Measurements from ENCODE around the gene PYM1. TPM values are rescaled to one million over a fixed set of nuclear protein-coding genes. Genes with fewer than 3 reads are reported as not detected.
A peak's percentile ranks its signal among the peaks of the same experiment; 100 is the strongest.

PYM1 gene
- total and polyA plus RNA-seq, 8 donors = 27.3 to 36.4 (median 33.0) TPM

GRCh38 chr12:55931780-55932550 lies 4.3 kb upstream of the PYM1 start:
- no peak for TF ChIP-seq CTCF (IDR thresholded peaks at IDR 0.05)
- Histone ChIP-seq H3K9me3 (no peaks in the 10 kb centered on the region), H3K27me3 (no peaks in the 10 kb centered on the region), H3K27ac (peak overlapping the region; percentile 89 to 90), H3K4me3 (peak overlapping the region; percentile 65 to 77), H3K36me3 (peaks cover 0 to 6% of the 10 kb centered on the region in 2 donors), H3K4me1 (peaks cover 25 to 66% of the 10 kb centered on the region in 2 donors)
- ATAC-seq (peak; percentile 50), DNase-seq (peak; percentile 48 to 92 (median 74))
- intact Hi-C loops (cut with DNase I) = no loop called here

GRCh38 chr12:55931317-55931779 lies 3.7 kb upstream of the PYM1 start:
- peak overlapping the region; percentile 65 to 77 for H3K4me3 ChIP-seq
- intact Hi-C loops (cut with DNase I) = no loop called here
- ATAC-seq = no peak

GRCh38 chr12:55930771-55931316 lies 3.1 kb upstream of the PYM1 start, which contains the start of gene DGKA:
DGKA (plus strand) TSS chr12:55931162; CDS start chr12:55936504, 5,342 bp downstream.
- intact Hi-C loops (cut with DNase I) = no loop called here
- DNase-seq (peak in 2 of 4 donors; percentile 46 to 76), ATAC-seq (peak; percentile 21)
- TF ChIP-seq CTCF (IDR thresholded peaks at IDR 0.05) = peak; percentile 41 to 54
- Histone ChIP-seq H3K4me1 (peaks cover 30 to 72% of the 10 kb centered on the region in 2 donors), H3K27ac (peak within 1 kb of the TSS; percentile 89 to 90), H3K4me3 (peak within 1 kb of the TSS; percentile 65 to 77), H3K9me3 (no peaks in the 10 kb centered on the region), H3K27me3 (no peaks in the 10 kb centered on the region), H3K36me3 (no peaks in the 10 kb centered on the region)

More at GRCh38 chr12:55931317-55931779, 3.7 kb upstream of the PYM1 start:
- no peaks in the 10 kb centered on the region for H3K27me3 ChIP-seq
- no peaks in the 10 kb centered on the region for H3K9me3 ChIP-seq
- no peak for DNase-seq
- H3K27ac ChIP-seq = peak overlapping the region; percentile 89 to 90
- no peak for TF ChIP-seq CTCF (IDR thresholded peaks at IDR 0.05)
- H3K4me1 ChIP-seq = peaks cover 25 to 67% of the 10 kb centered on the region in 2 donors
- H3K36me3 ChIP-seq = no peaks in the 10 kb centered on the region

- Histone ChIP-seq H3K4me3 (no peak overlapping the region), H3K4me1 (peaks cover 31 to 72% of the 10 kb centered on the region in 2 donors), H3K9me3 (no peaks in the 10 kb centered on the region), H3K27me3 (no peaks in the 10 kb centered on the region), H3K36me3 (peaks cover 0 to 1% of the 10 kb centered on the region in 2 donors), H3K27ac (peak overlapping the region; percentile 89 to 90)
- intact Hi-C loops (cut with DNase I) = loop anchor here in 1 of 2 donors (10.0 kb wide), 1 partner anchor 95 kb away; no protein-coding TSS in a partner anchor
- DNase-seq (no peak), ATAC-seq (no peak)
- no peak for TF ChIP-seq CTCF (IDR thresholded peaks at IDR 0.05)
Measured at GRCh38 chr12:55929306-55929791, 1.7 kb upstream of the PYM1 start.
